Measurements from ENCODE around the gene ADARB1. TPM values are rescaled to one million over a fixed set of nuclear protein-coding genes. Genes with fewer than 3 reads are reported as not detected.
A peak's percentile ranks its signal among the peaks of the same experiment; 100 is the strongest.

Gene ADARB1
- total and polyA plus RNA-seq, 9 of the 15 experiments (the other 6 are each of a cell fraction or from before 2014, with no cell fraction given) = 6.7 to 16.0 (median 8.3) TPM

- TF ChIP-seq ZBTB33 (CRISPR knock-in tag; IDR thresholded peaks at IDR 0.05) = peak; percentile 45; the same call in 1 of the 2 replicates
These were observed 12.1 kb downstream of the ADARB1 start (continued) for GRCh38 chr21:45086337-45086958.

- intact Hi-C loops (cut with micrococcal nuclease) = no loop called here
- Histone ChIP-seq H3K9me3 (replicated peaks; ENCODE audit: control insufficient read depth, insufficient read depth, low read depth, low read length) (no peaks in the 10 kb centered on the region), H3K4me3 (no peak overlapping the region), H3K27ac (ENCODE audit: extremely low read depth, low read depth, low read length) (no peak overlapping the region), H3K27me3 (ENCODE audit: control insufficient read depth in 2 of 2, insufficient read depth in 2 of 2, low read length in 2 of 2) (peaks cover 0 to 5% of the 10 kb centered on the region in 2 experiments; a peak in 2 of 5 replicates), H3K79me2 (ENCODE audit: control insufficient read depth, insufficient read depth, low read length) (0 out of 3 replicates have a peak, but pooled peaks cover 1% of the 10 kb centered on the region), H3K9ac (ENCODE audit: insufficient read depth in 1 of 2, low read depth in 2 of 2, low read length in 2 of 2) (no peak overlapping the region), H3K4me2 (ENCODE audit: insufficient read depth, low read length) (no peak overlapping the region; the same call in 1 of the 2 replicates), H3K9me1 (ENCODE audit: control insufficient read depth, insufficient read depth, low read length) (peaks cover 2% of the 10 kb centered on the region), H4K20me1 (replicated peaks; ENCODE audit: control insufficient read depth, insufficient read depth, low read length) (peaks cover 19% of the 10 kb centered on the region; the same call in 1 of the 2 replicates), H3K4me1 (replicated peaks in 1 of 2; ENCODE audit: control insufficient read depth in 2 of 2, insufficient read depth in 2 of 2, low read length in 2 of 2) (peaks cover 0 to 8% of the 10 kb centered on the region in 2 experiments; a peak in 3 of 5 replicates), H2AFZ (ENCODE audit: low read depth, low read length) (no peak overlapping the region), H3K36me3 (ENCODE audit: control insufficient read depth, insufficient read depth, low read length) (no peaks in the 10 kb centered on the region)
- BruUV-seq (replicated peaks) = no TSS peak
- FAIRE-seq (no peak), DNase-seq (ENCODE audit: extremely low read depth in 1 of 4, low spot score in 3 of 4) (no peak), ATAC-seq (0 out of 3 replicates have a peak, but pooled peaks have one; percentile 14)
- in situ Hi-C loops (cut with MboI) = no loop called here
- WGBS (ENCODE audit: insufficient coverage, low coverage, missing lambda C conversion rate) = 30% methylated on average over 10 of the region's 10 CpGs
- POLR2A ChIA-PET = interaction anchor here (1.0 kb wide), 1 partner anchor 11 kb away, joined by 3 read pairs; no protein-coding TSS in a partner anchor
- CTCF ChIA-PET (ENCODE audit: low intra/inter-chr PET ratio) = no interaction called here
- TF ChIP-seq ELK3 (CRISPR knock-in tag; IDR thresholded peaks at IDR 0.05) (no peak), ZNF639 (CRISPR knock-in tag; conservative IDR thresholded peaks at IDR 0.05 in 1 of 2, IDR thresholded peaks at IDR 0.05 in 1 of 2) (no peak), RNF2 (IDR thresholded peaks at IDR 0.05) (peak; percentile 70; the same call in 1 of the 2 replicates), YY1 (IDR thresholded peaks at IDR 0.05; ENCODE audit: borderline replicate concordance in 1 of 3, control insufficient read depth in 1 of 3, extremely low read depth in 1 of 3, insufficient read depth in 3 of 3, insufficient read length in 1 of 3, insufficient replicate concordance in 2 of 3, low read depth in 1 of 3, low read length in 2 of 3) (no peak), CBFA2T3 (IDR thresholded peaks at IDR 0.05) (peak; percentile 38; the same call in 1 of the 2 replicates), ZZZ3 (IDR thresholded peaks at IDR 0.05) (no peak), SPI1 (IDR thresholded peaks at IDR 0.05; ENCODE audit: borderline replicate concordance, low read depth, low read length) (peak; percentile 87), BACH1 (tag; IDR thresholded peaks at IDR 0.05) (no peak), GABPB2 (CRISPR knock-in tag; conservative IDR thresholded peaks at IDR 0.05) (no peak), KDM1A (IDR thresholded peaks at IDR 0.05) (0 out of 4 replicates have a peak, but pooled peaks of 1 of the 2 experiments have one; percentile 12), ZEB2 (IDR thresholded peaks at IDR 0.05) (no peak), ZBED1 (IDR thresholded peaks at IDR 0.05) (no peak)
These were observed 12.8 kb downstream of the ADARB1 start for GRCh38 chr21:45087022-45087823.

Measured in K562 (cell line).